NT2/D1 (cell line): ENCODE measurements around the gene BRPF3.
A peak's percentile ranks its signal among the peaks of the same experiment; 100 is the strongest.

Source experiments
- DNase-seq: peaks from one replicate; pipeline ENCODE4 v3.0.0-alpha.2; 2011; ENCODE audit warnings: low read depth, low spot score
- H3K27me3 ChIP-seq: 2 replicates; pipeline ENCODE4 v1.6.0; 2011; ENCODE audit warnings: mild to moderate bottlenecking; ENCODE audit not compliant: insufficient read length, insufficient read depth
- H3K36me3 ChIP-seq: 2 replicates; pipeline ENCODE4 v1.6.1; 2011; ENCODE audit warnings: mild to moderate bottlenecking, low read length, mixed read lengths; ENCODE audit not compliant: insufficient read depth, insufficient read length
- H3K4me1 ChIP-seq: 2 replicates; pipeline ENCODE4 v1.5.1; 2011; ENCODE audit not compliant: insufficient read depth, insufficient read length
- H3K4me3 ChIP-seq: 2 replicates; pipeline ENCODE4 v1.5.1; 2011; ENCODE audit warnings: low read depth; ENCODE audit not compliant: insufficient read length
- H3K9ac ChIP-seq: 2 replicates; pipeline ENCODE4 v1.6.0; 2011; ENCODE audit warnings: low read depth; ENCODE audit not compliant: insufficient read length
- H3K9me3 ChIP-seq: 2 replicates; pipeline ENCODE4 v1.5.1; 2011; ENCODE audit warnings: mild to moderate bottlenecking, low read length; ENCODE audit not compliant: insufficient read depth
- SUZ12 ChIP-seq: IDR thresholded peaks from 2 replicates; pipeline ENCODE4 v1.6.1; 2011; ENCODE audit not compliant: insufficient read length, insufficient read depth; ENCODE audit errors: extremely low read depth
- YY1 ChIP-seq: IDR thresholded peaks from 2 replicates; pipeline ENCODE4 v1.6.1; 2011; ENCODE audit not compliant: insufficient read length, insufficient read depth
- ZNF274 ChIP-seq: IDR thresholded peaks from 2 replicates; pipeline ENCODE4 v1.6.1; 2011; ENCODE audit warnings: mild to moderate bottlenecking, low read depth, low read length

Gene BRPF3

GRCh38 chr6:36196113-36196879 lies at the start of gene BRPF3:
BRPF3 (plus strand) TSS chr6:36196744; CDS start chr6:36200323, 3,579 bp downstream.
- Histone ChIP-seq H3K36me3 (peaks cover 35% of the 10 kb centered on the region), H3K4me1 (no peaks in the 10 kb centered on the region), H3K9ac (peak within 1 kb of the TSS; percentile 92), H3K27me3 (no peaks in the 10 kb centered on the region), H3K4me3 (peak within 1 kb of the TSS; percentile 67), H3K9me3 (no peaks in the 10 kb centered on the region)
- DNase-seq = peak; percentile 49
- no peak for TF ChIP-seq SUZ12
- no peak for TF ChIP-seq YY1
- no peak for TF ChIP-seq ZNF274

DNA sequence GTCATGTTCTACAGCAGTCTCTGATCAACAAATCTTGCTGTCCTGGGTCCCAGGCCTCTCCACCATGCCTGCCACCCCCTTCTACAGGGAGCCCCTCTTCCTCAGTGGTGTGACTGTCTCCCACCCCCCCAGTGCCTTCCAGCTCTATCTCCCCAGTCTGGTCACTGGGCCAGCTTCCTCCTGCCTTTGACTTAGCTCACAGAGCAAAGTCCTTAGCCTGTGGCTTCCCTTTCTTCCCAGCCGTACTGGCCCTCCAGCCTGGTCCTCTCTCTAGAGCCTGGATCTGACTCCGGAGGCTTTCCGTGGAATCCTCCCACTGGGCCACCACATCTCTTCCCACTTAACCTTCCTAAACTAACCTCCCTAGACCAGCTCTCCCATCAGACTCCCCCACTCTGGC lies 49.2 kb upstream of the BRPF3 start:
- no peak overlapping the region for H3K9ac ChIP-seq
- DNase-seq = no peak
- H3K36me3 ChIP-seq = no peaks in the 10 kb centered on the region
- no peaks in the 10 kb centered on the region for H3K27me3 ChIP-seq
- H3K9me3 ChIP-seq = no peaks in the 10 kb centered on the region
- TF ChIP-seq ZNF274 (no peak), YY1 (no peak), SUZ12 (no peak)
- H3K4me3 ChIP-seq = no peak overlapping the region
- H3K4me1 ChIP-seq = peaks cover 1% of the 10 kb centered on the region

GRCh38 chr6:36149476-36149875 lies 47.1 kb upstream of the BRPF3 start:
- Histone ChIP-seq H3K36me3 (no peaks in the 10 kb centered on the region), H3K9me3 (no peaks in the 10 kb centered on the region), H3K4me3 (no peak overlapping the region), H3K4me1 (no peaks in the 10 kb centered on the region), H3K9ac (no peak overlapping the region), H3K27me3 (no peaks in the 10 kb centered on the region)
- no peak for DNase-seq
- TF ChIP-seq SUZ12 (no peak), YY1 (no peak), ZNF274 (no peak)

- TF ChIP-seq SUZ12 (no peak), YY1 (no peak), ZNF274 (no peak)
- no peak for DNase-seq
- Histone ChIP-seq H3K9me3 (0 out of 2 replicates have a peak, but pooled peaks cover under 1% of the 10 kb centered on the region), H3K27me3 (no peaks in the 10 kb centered on the region), H3K9ac (no peak overlapping the region), H3K4me1 (no peaks in the 10 kb centered on the region), H3K36me3 (no peaks in the 10 kb centered on the region), H3K4me3 (no peak overlapping the region)
Measured at GRCh38 chr6:36150283-36150682, 46.3 kb upstream of the BRPF3 start.

- Histone ChIP-seq H3K4me1 (no peaks in the 10 kb centered on the region), H3K36me3 (no peaks in the 10 kb centered on the region), H3K9me3 (peaks cover 15% of the 10 kb centered on the region; the same call in 1 of the 2 replicates), H3K9ac (no peak overlapping the region), H3K27me3 (no peaks in the 10 kb centered on the region), H3K4me3 (no peak overlapping the region)
- TF ChIP-seq YY1 (no peak), ZNF274 (no peak), SUZ12 (no peak)
- DNase-seq = no peak
Measured at GRCh38 chr6:36154286-36154685, 42.3 kb upstream of the BRPF3 start.

- H3K9me3 ChIP-seq = peaks cover 25% of the 10 kb centered on the region
- H3K9ac ChIP-seq = no peak overlapping the region
- DNase-seq = no peak
- no peaks in the 10 kb centered on the region for H3K36me3 ChIP-seq
- H3K4me3 ChIP-seq = no peak overlapping the region
- no peaks in the 10 kb centered on the region for H3K27me3 ChIP-seq
- no peaks in the 10 kb centered on the region for H3K4me1 ChIP-seq
- TF ChIP-seq SUZ12 = no peak
- no peak for TF ChIP-seq ZNF274
- no peak for TF ChIP-seq YY1
Measured at GRCh38 chr6:36155662-36156061, 40.9 kb upstream of the BRPF3 start.

DNA sequence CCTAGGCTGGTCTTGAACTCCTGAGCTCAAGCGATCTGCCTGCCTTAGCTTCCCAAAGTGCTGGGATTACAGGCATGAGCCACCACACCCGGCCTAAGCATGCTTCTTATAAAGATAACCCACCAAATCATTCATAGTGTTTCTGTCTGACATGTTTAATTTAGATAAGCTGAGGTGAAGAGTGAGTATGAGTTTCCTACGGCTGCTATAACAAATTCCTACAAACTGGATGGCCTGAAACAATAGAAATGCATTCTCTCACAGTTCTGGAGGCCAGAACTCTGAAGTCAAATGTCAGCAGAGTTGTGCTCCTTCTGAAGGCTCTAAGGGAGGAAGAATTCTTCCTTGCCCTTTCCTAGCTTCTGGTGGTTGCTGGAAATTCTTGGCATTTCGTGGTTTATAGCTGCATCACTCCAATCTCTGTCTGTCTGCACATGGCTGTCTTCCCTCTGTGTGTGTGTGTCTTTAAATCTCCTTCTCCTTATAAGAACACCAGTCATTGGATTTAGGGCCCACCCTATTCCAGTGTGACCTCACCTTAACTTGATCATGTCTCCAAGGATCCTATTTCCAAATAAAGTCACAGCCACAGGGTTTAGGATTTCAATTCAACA lies 36.3 kb upstream of the BRPF3 start:
- H3K4me1 ChIP-seq = no peaks in the 10 kb centered on the region
- TF ChIP-seq ZNF274 (no peak), SUZ12 (no peak)
- no peak for DNase-seq
- no peak overlapping the region for H3K4me3 ChIP-seq
- H3K36me3 ChIP-seq = no peaks in the 10 kb centered on the region
- H3K9me3 ChIP-seq = peaks cover 25% of the 10 kb centered on the region
- H3K27me3 ChIP-seq = no peaks in the 10 kb centered on the region
- H3K9ac ChIP-seq = no peak overlapping the region
